C4-2B (cell line): ENCODE measurements around the gene TMEM145.

ENCODE experiments used
- H3K27ac ChIP-seq: fragments of 450-650 bp; 2 replicates; pipeline ENCODE4 v1.5.1; 2017
- ZFX ChIP-seq: fragments of 450-650 bp; IDR thresholded peaks from 2 replicates; pipeline ENCODE4 v1.6.1; 2017
- TF ChIP-seq, protein P1 (sequence below): fragments of 450-650 bp; conservative IDR thresholded peaks from 2 replicates; pipeline ENCODE4 v1.5.1; 2017; ENCODE audit warnings: mild to moderate bottlenecking

TMEM145 gene

DNA sequence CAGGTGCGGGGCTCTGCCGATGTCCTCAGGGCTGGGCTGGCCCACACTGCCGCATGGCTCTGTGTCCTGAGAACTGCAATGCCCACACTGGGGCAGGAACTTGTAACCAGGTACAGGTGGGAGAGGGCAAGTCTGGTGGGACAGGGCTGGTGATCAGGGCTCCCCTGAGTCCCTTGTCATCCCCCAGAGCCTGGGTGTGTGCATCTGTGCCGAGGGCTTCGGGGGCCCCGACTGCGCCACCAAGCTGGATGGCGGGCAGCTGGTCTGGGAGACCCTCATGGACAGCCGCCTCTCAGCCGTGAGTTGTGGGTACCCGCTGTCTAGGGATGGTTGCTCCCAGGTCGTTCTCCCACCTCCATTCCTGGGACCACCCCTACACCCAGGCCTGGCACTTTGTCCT is 42.8 kb downstream of the TMEM145 start:
- TF ChIP-seq, protein P1, sequence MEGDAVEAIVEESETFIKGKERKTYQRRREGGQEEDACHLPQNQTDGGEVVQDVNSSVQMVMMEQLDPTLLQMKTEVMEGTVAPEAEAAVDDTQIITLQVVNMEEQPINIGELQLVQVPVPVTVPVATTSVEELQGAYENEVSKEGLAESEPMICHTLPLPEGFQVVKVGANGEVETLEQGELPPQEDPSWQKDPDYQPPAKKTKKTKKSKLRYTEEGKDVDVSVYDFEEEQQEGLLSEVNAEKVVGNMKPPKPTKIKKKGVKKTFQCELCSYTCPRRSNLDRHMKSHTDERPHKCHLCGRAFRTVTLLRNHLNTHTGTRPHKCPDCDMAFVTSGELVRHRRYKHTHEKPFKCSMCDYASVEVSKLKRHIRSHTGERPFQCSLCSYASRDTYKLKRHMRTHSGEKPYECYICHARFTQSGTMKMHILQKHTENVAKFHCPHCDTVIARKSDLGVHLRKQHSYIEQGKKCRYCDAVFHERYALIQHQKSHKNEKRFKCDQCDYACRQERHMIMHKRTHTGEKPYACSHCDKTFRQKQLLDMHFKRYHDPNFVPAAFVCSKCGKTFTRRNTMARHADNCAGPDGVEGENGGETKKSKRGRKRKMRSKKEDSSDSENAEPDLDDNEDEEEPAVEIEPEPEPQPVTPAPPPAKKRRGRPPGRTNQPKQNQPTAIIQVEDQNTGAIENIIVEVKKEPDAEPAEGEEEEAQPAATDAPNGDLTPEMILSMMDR: no peak
- no peak for TF ChIP-seq ZFX
- H3K27ac ChIP-seq: no peak overlapping the region

DNA sequence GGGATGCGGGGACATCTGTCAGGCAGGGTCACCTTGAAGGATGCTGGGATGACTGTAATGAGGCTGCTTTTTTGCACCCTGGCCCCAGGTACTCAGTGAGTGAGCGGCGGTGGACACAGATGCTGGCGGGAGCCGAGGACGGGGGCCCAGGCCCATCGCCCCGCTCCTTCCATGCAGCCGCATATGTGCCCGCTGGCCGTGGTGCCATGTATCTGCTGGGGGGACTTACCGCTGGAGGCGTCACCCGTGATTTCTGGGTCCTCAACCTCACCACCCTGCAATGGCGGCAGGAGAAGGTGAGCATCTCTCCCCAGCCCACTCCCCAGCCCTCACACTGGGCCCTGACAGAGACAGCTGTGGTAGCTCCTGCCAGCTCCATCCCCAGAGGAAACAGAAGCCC is 43.6 kb downstream of the TMEM145 start:
- no peak overlapping the region for H3K27ac ChIP-seq
- no peak for TF ChIP-seq ZFX
- TF ChIP-seq, protein P1: no peak

DNA sequence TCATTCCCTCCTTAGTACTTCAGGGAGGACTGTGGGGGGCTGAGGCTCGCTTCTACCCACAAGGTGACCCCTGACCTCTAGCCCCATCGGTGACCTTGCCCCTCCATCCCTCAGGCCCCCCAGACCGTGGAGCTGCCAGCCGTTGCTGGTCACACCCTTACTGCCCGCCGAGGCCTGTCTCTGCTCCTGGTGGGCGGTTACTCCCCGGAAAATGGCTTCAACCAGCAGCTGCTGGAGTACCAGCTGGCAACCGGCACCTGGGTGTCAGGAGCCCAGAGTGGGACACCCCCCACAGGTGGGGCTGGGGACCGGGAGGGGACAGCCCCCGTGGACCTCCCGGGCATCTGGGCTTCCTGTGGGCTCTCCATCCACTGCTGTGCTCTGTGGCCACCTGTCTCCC is 44.2 kb downstream of the TMEM145 start:
- H3K27ac ChIP-seq: no peak overlapping the region
- TF ChIP-seq, protein P1: no peak
- no peak for TF ChIP-seq ZFX

DNA sequence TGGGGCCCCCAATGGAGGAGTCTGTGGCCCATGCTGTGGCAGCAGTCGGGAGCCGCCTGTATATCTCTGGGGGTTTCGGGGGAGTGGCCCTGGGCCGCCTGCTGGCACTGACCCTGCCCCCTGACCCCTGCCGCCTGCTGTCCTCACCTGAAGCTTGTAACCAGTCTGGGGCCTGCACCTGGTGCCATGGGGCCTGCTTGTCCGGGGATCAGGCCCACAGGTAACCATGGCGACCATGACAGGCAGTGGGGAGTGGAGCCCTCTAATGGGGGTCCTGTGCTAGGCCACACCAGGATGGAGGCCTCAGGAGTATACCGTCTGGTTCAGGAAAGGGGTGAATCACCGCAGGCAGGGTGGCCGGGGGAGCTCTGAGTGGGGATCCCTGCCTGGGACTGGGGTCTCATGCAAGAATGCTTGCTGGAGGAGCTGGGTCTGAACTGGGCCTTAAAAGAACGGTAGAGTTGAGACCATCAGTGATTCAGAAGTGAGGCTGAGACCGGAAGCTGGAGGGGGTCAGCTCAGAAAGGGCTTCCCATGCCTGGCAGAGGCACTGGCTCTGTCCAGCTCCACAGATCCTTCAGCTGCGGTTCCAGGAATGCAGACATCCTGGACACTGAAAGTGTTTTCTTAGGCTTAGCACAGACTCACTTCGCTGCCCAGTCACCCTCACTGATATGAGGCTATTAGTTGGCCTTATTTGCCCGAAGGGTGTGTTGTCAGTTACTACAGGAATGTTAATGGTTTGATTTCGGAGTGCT is 47.9 kb downstream of the TMEM145 start:
- TF ChIP-seq, protein P1: no peak
- TF ChIP-seq ZFX: no peak
- no peak overlapping the region for H3K27ac ChIP-seq

DNA sequence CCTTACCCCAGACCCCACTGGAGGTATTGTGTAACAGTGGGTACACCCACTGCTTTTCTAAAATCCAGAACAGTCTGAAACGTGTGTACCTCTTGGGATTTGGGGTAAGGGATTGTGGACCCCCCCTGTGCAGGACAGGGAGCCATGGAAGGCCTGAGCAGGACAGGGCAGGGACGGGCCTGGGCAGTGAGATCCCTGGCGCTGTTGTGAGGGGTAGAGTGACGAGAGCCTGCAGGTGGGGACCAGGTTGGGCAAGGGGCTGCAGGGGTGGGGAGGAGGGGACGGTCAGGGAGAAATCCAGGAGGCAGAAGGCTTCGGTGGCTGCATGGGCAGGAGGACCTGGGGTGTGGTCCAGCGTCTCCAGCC is 48.4 kb downstream of the TMEM145 start:
- TF ChIP-seq ZFX: no peak
- TF ChIP-seq, protein P1: no peak
- H3K27ac ChIP-seq: no peak overlapping the region

DNA sequence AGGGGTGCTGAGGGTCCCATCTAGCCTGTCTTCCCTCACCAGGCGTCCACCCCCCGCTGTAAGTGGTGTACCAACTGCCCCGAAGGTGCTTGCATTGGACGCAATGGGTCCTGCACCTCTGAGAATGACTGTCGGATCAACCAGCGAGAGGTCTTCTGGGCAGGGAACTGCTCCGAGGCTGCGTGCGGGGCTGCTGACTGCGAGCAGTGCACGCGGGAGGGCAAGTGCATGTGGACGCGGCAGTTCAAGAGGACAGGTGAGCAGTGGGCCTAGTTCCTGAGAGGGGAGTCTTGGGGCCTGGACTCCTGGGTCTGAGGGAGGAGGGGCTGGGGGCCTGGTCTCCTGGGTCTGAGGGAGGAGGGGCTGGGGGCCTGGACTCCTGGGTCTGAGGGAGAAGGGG is 49.2 kb downstream of the TMEM145 start:
- H3K27ac ChIP-seq: no peak overlapping the region
- TF ChIP-seq, protein P1: no peak
- TF ChIP-seq ZFX: no peak

DNA sequence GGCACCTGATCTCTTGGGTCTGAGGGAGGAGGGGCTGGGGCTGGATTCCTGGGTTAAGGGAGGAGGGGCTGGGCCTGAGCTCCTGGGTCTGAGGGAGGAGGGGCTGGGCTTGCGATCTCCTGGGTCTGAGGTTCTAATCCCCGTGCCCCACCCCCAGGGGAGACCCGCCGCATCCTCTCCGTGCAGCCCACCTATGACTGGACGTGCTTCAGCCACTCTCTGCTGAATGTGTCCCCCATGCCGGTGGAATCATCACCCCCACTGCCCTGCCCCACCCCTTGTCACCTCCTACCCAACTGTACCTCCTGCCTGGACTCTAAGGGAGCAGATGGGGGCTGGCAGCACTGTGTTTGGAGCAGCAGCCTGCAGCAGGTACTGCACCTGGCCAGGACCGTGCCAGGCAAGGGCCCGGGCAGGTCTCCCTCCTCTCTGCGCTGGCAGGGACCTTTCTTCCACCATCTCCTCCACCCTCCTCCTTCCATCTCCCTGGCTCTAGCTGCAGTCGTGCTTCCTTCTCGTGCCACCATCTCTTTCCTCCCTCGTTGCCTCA is 49.9 kb downstream of the TMEM145 start:
- no peak for TF ChIP-seq ZFX
- TF ChIP-seq, protein P1: no peak
- H3K27ac ChIP-seq: no peak overlapping the region
